A549 (cell line): Measurements from ENCODE around the gene RGS16. TPM values are rescaled to one million over a fixed set of nuclear protein-coding genes. Genes with fewer than 3 reads are reported as not detected.
"Not testable (repeated sequence)": the region's sequence is repeated elsewhere in the genome, so short reads cannot be mapped to it uniquely, and the experiment has no call there.

Experiments
- ATAC-seq, 2 experiments: fragments of 200-7000 bp in 1 of 2; fragments of >200 bp in 1 of 2; cut with Nextera tagmentation in 1 of 2; cut with Tn5 transposase in 1 of 2; 3 replicates each; pipeline versions ENCODE4 v1.8.0 to v1.9.1; 2018 to 2020; ENCODE audit warnings: mild to moderate bottlenecking in 1 of 2, moderate library complexity in 1 of 2
- CTCF ChIA-PET: fragments of 300-600 bp; sonication (Branson Sonifier 250); formaldehyde crosslinking; extraction: SDS; loops from one replicate; lab custom pipeline; 2021; ENCODE audit warnings: antibody characterized with exemption, inconsistent platforms; lab: Yijun Ruan, JAX
- POLR2A ChIA-PET: fragments of 350-600 bp; formaldehyde crosslinking; extraction: SDS; loops from one replicate; lab custom pipeline; 2021; ENCODE audit warnings: antibody characterized with exemption, inconsistent platforms; lab: Yijun Ruan, JAX
- DNase-seq, 2 experiments: peaks; one replicate each; pipeline versions ENCODE4 v3.0.0 to v3.0.0-alpha.2; 2011 to 2016; ENCODE audit warnings: low read depth in 1 of 2, low spot score in 1 of 2
- FAIRE-seq: peaks from 2 replicates; lab custom pipeline; 2011; peaks lifted over from hg19 to GRCh38; lab: Jason Lieb, UNC
- H3K27ac ChIP-seq, 2 experiments: fragments of >200 bp; sonication (Bioruptor Twin); formaldehyde crosslinking; 3 replicates each; pipeline ENCODE4 v1.5.1; 2016 to 2017
- H3K4me1 ChIP-seq: fragments of >200 bp; sonication (Bioruptor Twin); formaldehyde crosslinking; 3 replicates; pipeline ENCODE4 v1.6.1; 2016
- H3K4me2 ChIP-seq: fragments of >200 bp; sonication (Bioruptor Twin); formaldehyde crosslinking; 3 replicates; pipeline ENCODE4 v1.6.1; 2016
- H3K4me3 ChIP-seq: fragments of >200 bp; sonication (Bioruptor Twin); formaldehyde crosslinking; 3 replicates; pipeline ENCODE4 v1.5.1; 2016
- H3K9me3 ChIP-seq: fragments of >200 bp; sonication (Bioruptor Twin); formaldehyde crosslinking; 3 replicates; pipeline ENCODE4 v1.6.1; 2016
- BHLHE40 ChIP-seq: IDR thresholded peaks from 2 replicates; pipeline ENCODE4 v1.6.1; 2012; ENCODE audit warnings: low read depth, low read length, inconsistent platforms
- EP300 ChIP-seq, 2 experiments: fragments of >200 bp; sonication (Bioruptor Twin); formaldehyde crosslinking; IDR thresholded peaks; 2 replicates in 1 of 2; 3 replicates in 1 of 2; pipeline ENCODE4 v1.6.1; 2016 to 2017
- FOXS1 ChIP-seq: fragments of 250-450 bp; sonication (Bioruptor Pico); IDR thresholded peaks from 2 replicates; pipeline ENCODE4 v1.5.0; 2020; ENCODE audit warnings: mild to moderate bottlenecking, moderate library complexity
- HDAC2 ChIP-seq: fragments of 200-600 bp; sonication (generic); IDR thresholded peaks from 2 replicates; pipeline ENCODE4 v1.6.1; 2016
- HEYL ChIP-seq: fragments of 250-450 bp; sonication (Bioruptor Pico); IDR thresholded peaks from 2 replicates; pipeline ENCODE4 v1.8.0; 2021; ENCODE audit warnings: mild to moderate bottlenecking, moderate library complexity
- HOXB13 ChIP-seq: fragments of 250-450 bp; sonication (Bioruptor Pico); IDR thresholded peaks from 2 replicates; pipeline ENCODE4 v1.5.0; 2020; ENCODE audit warnings: low read depth, mild to moderate bottlenecking, moderate library complexity
- JUNB ChIP-seq: fragments of >200 bp; sonication (Bioruptor Twin); formaldehyde crosslinking; IDR thresholded peaks from 2 replicates; pipeline ENCODE4 v1.6.1; 2016
- KDM5A ChIP-seq: fragments of 200-600 bp; sonication (generic); IDR thresholded peaks from 2 replicates; pipeline ENCODE4 v1.6.1; 2016; ENCODE audit warnings: antibody characterized with exemption, mild to moderate bottlenecking
- MAZ ChIP-seq: fragments of 150-350 bp; IDR thresholded peaks from 2 replicates; pipeline ENCODE4 v1.6.1; 2014; ENCODE audit warnings: antibody characterized with exemption, low read depth, low read length, borderline replicate concordance
- MYC ChIP-seq: IDR thresholded peaks from 2 replicates; pipeline ENCODE4 v1.6.1; 2012; ENCODE audit warnings: mild to moderate bottlenecking, inconsistent platforms, low read length, improper control_type of control experiment, borderline replicate concordance
- NFE2L2 ChIP-seq: fragments of 150-350 bp; conservative IDR thresholded peaks from 2 replicates; pipeline ENCODE4 v1.6.1; 2014; ENCODE audit warnings: low read length
- PBX3 ChIP-seq: IDR thresholded peaks from 2 replicates; pipeline ENCODE4 v1.6.1; 2012
- PHF8 ChIP-seq: fragments of 200-600 bp; sonication (generic); IDR thresholded peaks from 2 replicates; pipeline ENCODE4 v1.6.1; 2016; ENCODE audit warnings: low read depth, mild to moderate bottlenecking, antibody characterized with exemption, moderate library complexity, borderline replicate concordance
- RFX5 ChIP-seq: fragments of 450-650 bp; IDR thresholded peaks from 2 replicates; pipeline ENCODE4 v1.7.1; 2014; ENCODE audit warnings: antibody characterized with exemption, mild to moderate bottlenecking, moderate library complexity
- TP53 ChIP-seq: fragments of 250-450 bp; sonication (Bioruptor Pico); IDR thresholded peaks from 2 replicates; pipeline ENCODE4 v1.5.0; 2021; ENCODE audit warnings: mild to moderate bottlenecking, moderate library complexity
- ZFP36 ChIP-seq: fragments of 450-650 bp; IDR thresholded peaks from 2 replicates; pipeline ENCODE4 v1.6.1; 2014; ENCODE audit warnings: borderline replicate concordance; ENCODE audit not compliant: partially characterized antibody
- ZSCAN20 ChIP-seq: fragments of 250-450 bp; sonication (Bioruptor Pico); IDR thresholded peaks from 2 replicates; pipeline ENCODE4 v1.8.0; 2022; ENCODE audit warnings: mild to moderate bottlenecking, moderate library complexity
- WGBS: methylation state at CpG from one replicate; pipeline ENCODE4 v1.1.6; 2017; ENCODE audit errors: missing lambda C conversion rate; 5-methylcytosine and 5-hydroxymethylcytosine counted together
- polyA plus RNA-seq, 4 experiments: library from polyadenylated mRNA; depleted of rRNA in 3 of 4; stranded (reverse); fragments of >200 nt; fragmentation: RNase III in 1 of 4; extraction: RNeasy Plus Mini Kit Qiagen cat#74134 plus additional on column Dnase treatment in 1 of 4; gene quantifications; 2 replicates in 3 of 4; 3 replicates in 1 of 4; pipeline ENCODE4 v1.2.3, GENCODE V29; 2011 to 2017
- TF ChIP-seq, protein P1 (sequence below): fragments of 450-650 bp; IDR thresholded peaks from 2 replicates; pipeline ENCODE4 v1.6.1; 2014; ENCODE audit warnings: antibody characterized with exemption

RGS16 gene
- polyA plus RNA-seq, 2 of the 4 experiments (the other 2 are of a cell fraction), result 0.13 to 0.45 TPM

DNA sequence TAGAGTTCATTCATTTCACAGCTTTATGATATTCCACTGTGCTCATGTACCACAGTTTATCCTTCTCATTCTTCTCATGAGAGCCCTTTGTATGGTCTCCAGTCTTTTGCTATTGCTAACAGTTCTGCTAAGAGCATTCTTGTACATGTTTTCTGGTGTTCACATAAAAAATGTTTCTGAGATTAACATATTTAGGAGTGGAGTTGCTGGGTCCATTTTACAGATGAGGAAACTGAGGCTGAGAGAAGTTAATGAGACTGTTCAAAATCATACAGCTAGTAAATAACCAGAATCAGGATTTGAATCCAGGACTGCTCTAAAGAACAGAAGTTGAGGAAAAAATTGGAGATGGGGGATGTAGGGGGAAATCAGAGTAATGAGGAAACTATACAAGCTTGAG lies 28.8 kb upstream of the RGS16 start (continued):
- TF ChIP-seq, protein P1, sequence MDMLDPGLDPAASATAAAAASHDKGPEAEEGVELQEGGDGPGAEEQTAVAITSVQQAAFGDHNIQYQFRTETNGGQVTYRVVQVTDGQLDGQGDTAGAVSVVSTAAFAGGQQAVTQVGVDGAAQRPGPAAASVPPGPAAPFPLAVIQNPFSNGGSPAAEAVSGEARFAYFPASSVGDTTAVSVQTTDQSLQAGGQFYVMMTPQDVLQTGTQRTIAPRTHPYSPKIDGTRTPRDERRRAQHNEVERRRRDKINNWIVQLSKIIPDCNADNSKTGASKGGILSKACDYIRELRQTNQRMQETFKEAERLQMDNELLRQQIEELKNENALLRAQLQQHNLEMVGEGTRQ, result no peak
- no peak for TF ChIP-seq MYC
- no peak for TF ChIP-seq EP300 (IDR thresholded peaks at IDR 0.05)
- TF ChIP-seq PHF8, result no peak
- no peak for TF ChIP-seq JUNB
- no peak for TF ChIP-seq HOXB13 (CRISPR knock-in tag)
- TF ChIP-seq FOXS1 (CRISPR knock-in tag), result no peak

DNA sequence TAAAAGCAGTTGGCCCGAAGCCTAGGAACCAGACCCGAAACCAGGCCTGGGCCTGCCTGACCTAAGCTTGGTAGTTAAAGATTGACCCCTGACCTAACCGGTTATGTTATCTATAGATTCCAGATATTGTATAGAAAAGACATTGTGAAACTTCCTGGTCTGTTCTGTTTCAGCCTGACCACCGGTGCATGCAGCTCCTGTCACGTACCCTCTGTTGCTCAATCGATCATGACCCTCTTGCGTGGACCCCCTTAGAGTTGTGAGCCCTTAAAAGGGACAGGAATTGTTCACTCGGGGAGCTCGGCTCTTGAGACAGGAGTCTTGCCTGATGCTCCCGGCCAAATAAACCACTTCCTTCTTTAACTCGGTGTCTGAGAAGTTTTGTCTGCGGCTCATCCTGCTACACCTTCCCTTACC lies 28.3 kb upstream of the RGS16 start:
- H3K4me2 ChIP-seq, ATAC-seq, H3K4me3 ChIP-seq, FAIRE-seq, H3K27ac ChIP-seq, H3K9me3 ChIP-seq, DNase-seq, CTCF ChIA-PET, POLR2A ChIA-PET, H3K4me1 ChIP-seq: not testable (repeated sequence)
- WGBS, result 67% methylated on average over 12 of the region's 12 CpGs

DNA sequence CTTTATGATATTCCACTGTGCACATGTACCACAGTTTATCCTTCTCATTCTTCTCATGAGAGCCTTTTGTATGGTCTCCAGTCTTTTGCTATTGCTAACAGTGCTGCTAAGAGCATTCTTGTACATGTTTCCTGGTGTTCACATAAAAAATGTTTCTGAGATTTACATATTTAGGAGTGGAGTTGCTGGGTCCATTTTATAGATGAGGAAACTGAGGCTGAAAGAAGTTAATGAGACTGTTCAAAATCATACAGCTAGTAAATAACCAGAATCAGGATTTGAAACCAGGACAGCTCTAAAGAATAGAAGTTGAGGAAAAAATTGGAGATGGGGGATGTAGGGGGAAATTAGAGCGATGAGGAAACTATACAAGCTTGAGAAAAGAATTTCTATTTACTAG lies 27.8 kb upstream of the RGS16 start:
- FAIRE-seq, result no peak
- H3K4me3 ChIP-seq, result no peak overlapping the region
- DNase-seq, result no peak
- H3K4me2 ChIP-seq, result no peak overlapping the region
- POLR2A ChIA-PET, result no interaction called here
- no peaks in the 10 kb centered on the region for H3K9me3 ChIP-seq
- CTCF ChIA-PET, result no interaction called here
- ATAC-seq, result no peak
- no peak overlapping the region for H3K27ac ChIP-seq
- 58% methylated on average over 1 of the region's 1 CpG for WGBS
- H3K4me1 ChIP-seq, result no peaks in the 10 kb centered on the region
- TF ChIP-seq TP53 (CRISPR knock-in tag), result no peak
- TF ChIP-seq KDM5A, result no peak
- no peak for TF ChIP-seq ZSCAN20
- TF ChIP-seq PBX3, result no peak
- TF ChIP-seq, protein P1, result no peak
- no peak for TF ChIP-seq HDAC2
- TF ChIP-seq ZFP36, result no peak
- TF ChIP-seq HEYL (CRISPR knock-in tag), result no peak
- TF ChIP-seq FOXS1 (CRISPR knock-in tag), result no peak
- no peak for TF ChIP-seq NFE2L2
- no peak for TF ChIP-seq MAZ
- TF ChIP-seq BHLHE40, result no peak

- CTCF ChIA-PET, result no interaction called here
- H3K9me3 ChIP-seq, result no peaks in the 10 kb centered on the region
- no peak for TF ChIP-seq MYC
- no peak for TF ChIP-seq RFX5
- TF ChIP-seq, all 56 proteins: peak for 0
- Histone ChIP-seq H3K4me1 (no peaks in the 10 kb centered on the region), H3K4me2 (no peak overlapping the region), H3K27ac (no peak overlapping the region), H3K4me3 (no peak overlapping the region)
- DNase-seq (no peak), FAIRE-seq (no peak), ATAC-seq (no peak)
- POLR2A ChIA-PET, result no interaction called here
Observed at GRCh38 chr1:182631053-182631677, 27.0 kb upstream of the RGS16 start.
